GM18517 (cell line): ENCODE results near the gene LRRC56.
"Not testable (repeated sequence)": the region's sequence is repeated elsewhere in the genome, so short reads cannot be mapped to it uniquely, and the experiment has no call there.

ENCODE experiments used
- ATAC-seq: cut with Tn5 transposase; IDR thresholded peaks from one replicate; pipeline ENCODE4 v1.9.1; 2021; ENCODE audit warnings: mild to moderate bottlenecking, moderate library complexity; ENCODE audit not compliant: unreplicated experiment

The LRRC56 gene

GRCh38 chr11:571802-572185, 34.5 kb downstream of the LRRC56 start:
- no peak for ATAC-seq

DNA sequence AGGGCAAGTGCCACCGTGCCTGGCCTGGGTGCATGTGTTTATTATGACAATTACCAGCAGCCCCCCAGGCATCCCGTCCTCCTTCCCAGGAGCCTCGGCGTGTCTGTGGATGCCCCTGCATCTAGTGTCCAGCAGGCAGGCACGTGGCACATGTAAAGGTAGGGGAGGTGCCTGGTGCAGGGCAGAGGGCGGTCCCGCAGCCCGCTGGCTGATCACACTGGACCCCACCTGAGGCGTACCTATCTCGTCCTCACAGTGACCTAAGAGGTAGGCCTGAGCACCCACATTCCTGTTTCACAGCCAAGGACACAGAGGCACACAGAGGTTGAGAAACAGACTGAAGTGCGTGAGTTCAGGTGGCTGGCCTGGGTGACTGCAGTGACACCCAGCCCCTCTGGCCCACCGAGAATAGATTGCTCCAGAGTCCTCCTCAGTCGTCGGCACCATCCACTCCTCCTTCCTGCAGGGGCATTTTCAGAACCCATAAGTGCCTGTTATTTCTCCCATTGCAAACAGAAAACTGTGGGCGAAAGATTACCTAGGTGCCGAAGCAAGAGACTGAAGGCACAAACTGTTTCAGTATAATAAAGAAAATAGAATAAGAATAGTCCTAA, 35.9 kb downstream of the LRRC56 start:
- no peak for ATAC-seq

DNA sequence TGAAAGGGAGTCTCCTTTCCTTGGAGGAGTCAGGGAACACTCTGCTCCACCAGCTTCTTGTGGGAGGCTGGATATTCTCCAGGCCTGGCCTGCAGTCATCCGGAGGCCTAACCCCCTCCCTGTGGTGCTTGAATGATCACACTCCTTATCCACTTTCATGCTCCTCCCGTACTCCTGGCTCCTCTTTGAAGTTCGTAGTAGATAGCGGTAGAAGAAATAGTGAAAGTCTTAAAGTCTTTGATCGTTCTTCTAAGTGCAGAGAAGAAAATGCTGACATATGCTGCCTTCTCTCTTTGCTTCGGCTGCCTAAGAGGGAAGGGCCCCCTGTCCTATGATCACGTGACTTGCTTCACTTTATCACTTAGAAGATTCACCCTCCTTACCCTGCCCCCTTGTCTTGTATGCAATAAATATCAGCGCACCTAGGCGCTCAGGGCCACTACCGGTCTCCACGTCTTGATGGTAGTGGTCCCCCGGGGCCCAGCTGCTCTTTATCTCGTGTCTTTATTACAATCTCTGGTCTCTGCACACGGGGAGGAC, 36.8 kb downstream of the LRRC56 start:
- not testable (repeated sequence) for ATAC-seq

- no peak for ATAC-seq
Measured at GRCh38 chr11:574632-575312, 37.4 kb downstream of the LRRC56 start.

- ATAC-seq, result no peak
Measured at GRCh38 chr11:575313-575995, 38.1 kb downstream of the LRRC56 start.

- peak; percentile 91 for ATAC-seq
Measured at GRCh38 chr11:575996-576768, 38.9 kb downstream of the LRRC56 start, which contains the start of gene PHRF1. Gene PHRF1, plus strand, starts transcription at chr11:576470. Its CDS starts 5,043 bp downstream, at chr11:581513.

GRCh38 chr11:576811-577610, 39.7 kb downstream of the LRRC56 start:
- ATAC-seq, result no peak

GRCh38 chr11:577611-577894, 40.2 kb downstream of the LRRC56 start:
- ATAC-seq, result no peak

- ATAC-seq, result no peak
Measured at GRCh38 chr11:578276-579035, 41.1 kb downstream of the LRRC56 start.

GRCh38 chr11:579830-580601, 42.7 kb downstream of the LRRC56 start:
- ATAC-seq, result no peak

DNA sequence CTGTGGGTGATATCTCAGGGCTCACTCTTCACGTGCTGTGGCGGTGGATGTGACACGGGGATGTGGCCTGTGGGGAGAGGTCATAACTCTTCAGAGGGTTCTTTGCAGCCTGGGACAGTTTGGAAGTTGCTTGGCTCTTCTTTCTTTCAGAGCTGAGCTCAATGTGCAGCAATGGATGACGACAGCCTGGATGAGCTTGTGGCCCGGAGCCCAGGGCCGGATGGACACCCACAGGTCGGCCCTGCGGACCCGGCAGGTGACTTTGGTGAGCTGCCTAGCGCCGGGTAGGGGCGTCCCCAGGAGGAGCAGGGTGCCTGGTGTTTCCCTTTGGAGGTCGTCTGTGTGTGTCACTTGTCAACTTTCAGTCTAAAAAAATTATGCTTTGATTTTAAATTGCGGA, 44.0 kb downstream of the LRRC56 start:
- ATAC-seq, result no peak

DNA sequence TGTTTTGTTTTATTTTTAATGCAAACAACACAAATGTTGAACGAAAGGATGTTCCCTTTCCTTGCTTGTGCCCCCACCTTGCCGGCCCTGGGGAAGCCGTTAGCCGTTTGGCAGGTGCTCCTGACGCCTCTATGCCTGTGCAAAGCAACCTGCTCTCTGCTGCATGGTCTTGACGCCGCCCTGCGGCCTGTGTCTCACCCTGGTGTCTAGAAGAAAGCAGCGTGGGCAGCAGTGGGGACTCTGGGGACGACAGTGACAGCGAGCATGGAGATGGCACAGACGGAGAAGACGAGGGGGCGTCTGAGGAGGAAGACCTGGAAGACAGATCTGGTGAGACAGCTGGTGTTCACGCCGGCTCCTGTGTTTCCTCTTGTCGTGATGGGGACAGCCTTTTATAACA, 44.4 kb downstream of the LRRC56 start:
- ATAC-seq, result no peak

- ATAC-seq, result no peak
Measured at GRCh38 chr11:584287-584686, 47.0 kb downstream of the LRRC56 start.

- ATAC-seq, result no peak
Measured at GRCh38 chr11:586376-587316, 49.3 kb downstream of the LRRC56 start.

- ATAC-seq, result no peak
Measured at GRCh38 chr11:587546-587945, 50.2 kb downstream of the LRRC56 start.

DNA sequence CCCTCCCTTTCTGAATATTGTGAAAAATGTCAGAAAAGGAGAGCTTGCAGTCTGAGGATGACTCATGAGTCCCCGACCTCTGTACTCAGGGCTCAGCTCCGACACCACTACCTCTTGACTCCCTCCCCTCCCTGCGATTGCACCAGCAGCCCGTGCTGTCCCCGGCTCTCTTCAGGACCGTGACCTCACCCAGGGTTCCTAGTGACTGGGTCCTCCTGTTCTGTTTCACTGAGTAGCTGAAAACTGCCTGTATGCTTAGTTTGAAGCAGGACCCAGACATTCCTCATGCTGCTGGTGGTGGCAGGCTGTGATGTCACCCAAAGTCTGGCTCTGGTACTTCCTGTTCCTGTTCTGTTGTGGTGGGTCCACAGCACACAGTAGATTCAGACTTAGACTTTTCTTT, 50.7 kb downstream of the LRRC56 start:
- ATAC-seq, result no peak

GRCh38 chr11:589798-590197, 52.5 kb downstream of the LRRC56 start:
- ATAC-seq, result no peak

- ATAC-seq, result no peak
Measured at GRCh38 chr11:590997-591396, 53.7 kb downstream of the LRRC56 start.
